NCI-H345 (cell line): ENCODE measurements around the gene NINJ1.

ENCODE experiments used
- DNase-seq: peaks from one replicate; lab custom pipeline; 2025; lab: John Stamatoyannopoulos, UW

NINJ1 gene

DNA sequence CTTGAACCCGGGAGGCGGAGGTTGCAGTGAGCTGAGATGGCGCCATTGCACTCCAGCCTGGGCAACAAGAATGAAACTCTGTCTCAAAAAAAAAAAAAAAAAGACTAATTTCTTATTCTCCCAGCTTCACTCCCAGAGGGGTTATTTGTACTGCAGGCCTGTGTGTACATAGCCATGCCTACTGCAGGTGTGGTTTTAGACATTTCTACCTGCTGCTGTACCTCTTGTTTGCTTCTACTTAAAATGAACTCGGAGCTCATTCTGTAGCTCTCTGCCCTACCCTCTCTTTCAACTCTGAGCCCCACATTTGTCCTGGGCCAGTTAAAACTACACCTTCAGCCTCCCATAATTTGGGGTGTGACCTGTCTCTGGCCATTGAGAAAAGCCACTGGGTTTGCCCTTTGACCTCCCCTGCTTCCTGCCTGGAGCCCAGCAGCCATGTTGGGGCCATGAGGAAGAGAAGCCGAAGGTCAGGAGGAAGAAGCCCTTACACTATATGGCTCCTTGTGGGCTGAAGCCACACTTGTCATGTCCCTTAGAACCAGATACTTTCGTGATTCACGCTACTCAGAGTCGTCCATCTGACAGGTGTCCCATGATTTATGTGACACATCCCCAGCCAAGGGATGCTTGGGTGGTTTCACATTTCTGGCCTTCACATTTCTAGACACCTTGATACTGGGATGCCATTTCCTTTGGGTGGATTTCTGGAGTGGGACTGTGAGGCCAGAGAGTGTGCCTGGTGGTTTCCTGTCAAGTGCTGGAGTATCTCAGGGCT is 47.4 kb downstream of the NINJ1 start:
- no peak for DNase-seq

DNA sequence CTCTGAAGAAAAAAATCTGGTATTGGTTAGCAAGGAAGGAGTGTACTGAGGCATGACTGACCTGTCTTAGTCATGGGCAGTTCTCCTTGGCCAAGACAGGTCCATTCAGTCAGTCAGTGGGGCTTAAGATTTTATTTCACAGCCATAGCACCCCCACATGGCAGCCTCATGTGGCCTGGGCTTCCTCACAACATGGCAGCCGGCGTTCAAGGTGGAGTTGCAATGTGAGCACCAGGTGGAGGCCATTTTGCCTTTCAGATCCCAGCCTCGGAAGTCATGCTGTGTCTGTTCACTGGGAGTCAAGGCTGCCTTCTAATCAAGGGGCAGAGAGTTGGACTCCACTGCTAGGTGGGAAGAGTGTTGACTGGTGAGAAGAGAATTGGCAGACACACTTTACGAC is 48.4 kb downstream of the NINJ1 start:
- no peak for DNase-seq

DNA sequence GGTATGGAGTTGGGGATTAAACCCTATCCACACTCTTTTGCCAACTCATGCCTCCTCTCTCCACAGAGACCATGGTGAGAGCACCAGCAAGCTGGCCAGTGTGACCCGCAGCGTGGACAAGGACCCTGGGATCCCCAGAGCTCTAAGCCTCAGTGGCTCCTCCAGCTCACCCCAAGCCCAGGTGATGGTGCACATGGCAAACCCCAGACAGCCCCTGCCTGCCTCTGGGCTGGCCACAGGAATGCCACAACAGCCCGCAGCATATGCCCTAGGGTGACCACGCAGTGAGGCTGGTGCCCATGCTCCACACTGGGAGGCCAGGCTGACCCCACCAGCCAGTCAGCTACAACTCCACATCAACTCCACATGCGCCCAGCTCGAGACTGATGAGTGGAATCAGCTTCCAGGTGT is 49.6 kb downstream of the NINJ1 start:
- DNase-seq = no peak

DNA sequence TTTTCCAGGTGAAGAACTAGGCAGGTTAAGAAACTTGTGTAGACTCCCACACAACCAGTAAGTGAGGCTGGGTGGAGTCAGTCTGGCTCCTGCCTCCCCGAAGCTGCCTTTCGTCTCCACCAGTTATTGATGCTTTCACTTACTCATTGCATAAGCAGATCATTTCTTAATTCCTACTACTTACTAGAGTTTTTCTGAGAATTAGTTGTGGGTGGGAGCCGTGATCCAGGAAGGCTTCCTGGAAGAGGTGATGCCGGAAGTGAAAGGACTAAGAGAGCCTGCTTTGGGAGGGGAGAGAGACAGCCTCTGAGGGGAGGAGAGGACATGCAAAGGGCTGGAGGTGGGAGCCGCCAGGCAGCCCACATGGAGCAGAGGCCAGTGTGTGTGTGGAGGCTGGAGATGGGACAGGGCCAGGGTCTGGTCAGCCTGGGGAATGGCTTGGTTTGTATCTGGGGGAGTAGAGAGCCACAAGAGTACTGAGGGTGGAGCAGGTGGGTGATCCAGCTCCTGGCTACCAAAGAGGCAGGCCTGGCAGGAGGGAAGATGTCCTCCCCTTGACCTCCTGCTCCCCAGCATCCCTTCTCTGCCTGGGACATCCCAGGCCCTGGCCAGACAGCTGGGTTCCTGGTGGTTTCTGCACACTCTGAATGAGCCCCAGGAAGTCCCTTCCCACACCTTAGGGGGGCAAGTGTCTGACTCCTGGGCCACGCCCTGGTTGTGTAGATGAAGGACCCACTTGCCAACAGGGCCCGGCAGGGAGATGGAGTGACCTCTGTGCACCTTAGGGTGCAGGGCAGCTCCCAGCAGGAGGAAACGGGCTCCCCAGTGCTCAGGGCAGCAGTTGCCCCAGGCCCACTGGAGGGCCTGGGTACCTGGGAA is 50.2 kb downstream of the NINJ1 start:
- no peak for DNase-seq

DNA sequence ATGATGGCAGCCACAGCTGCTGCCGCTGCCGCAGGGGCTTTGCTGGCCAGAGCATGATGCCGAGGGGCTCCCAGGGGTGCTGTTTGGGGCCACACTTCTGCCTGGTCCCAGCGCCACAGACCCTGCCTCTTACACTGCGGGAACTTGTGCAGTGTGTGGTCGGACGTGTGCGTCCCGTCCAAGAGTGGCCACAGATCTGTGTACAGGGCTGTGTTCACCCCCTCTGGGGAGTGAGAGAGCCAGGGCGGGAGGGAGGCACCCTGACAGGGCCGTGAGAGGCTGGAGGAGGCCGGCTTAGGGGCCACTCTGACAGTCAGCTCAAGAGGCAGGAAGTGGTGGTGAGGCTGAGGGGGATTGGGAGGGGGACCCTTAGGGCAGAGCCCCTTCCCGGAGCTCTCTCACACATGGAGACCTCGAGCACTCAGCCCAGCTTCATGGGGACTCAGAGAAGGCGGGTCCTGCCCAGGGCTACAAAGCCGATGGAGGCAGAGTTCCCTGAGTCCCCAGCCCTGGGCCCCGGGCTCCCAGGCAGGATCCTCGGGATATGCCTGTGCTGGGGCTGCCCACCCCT is 51.1 kb downstream of the NINJ1 start:
- DNase-seq = no peak

DNA sequence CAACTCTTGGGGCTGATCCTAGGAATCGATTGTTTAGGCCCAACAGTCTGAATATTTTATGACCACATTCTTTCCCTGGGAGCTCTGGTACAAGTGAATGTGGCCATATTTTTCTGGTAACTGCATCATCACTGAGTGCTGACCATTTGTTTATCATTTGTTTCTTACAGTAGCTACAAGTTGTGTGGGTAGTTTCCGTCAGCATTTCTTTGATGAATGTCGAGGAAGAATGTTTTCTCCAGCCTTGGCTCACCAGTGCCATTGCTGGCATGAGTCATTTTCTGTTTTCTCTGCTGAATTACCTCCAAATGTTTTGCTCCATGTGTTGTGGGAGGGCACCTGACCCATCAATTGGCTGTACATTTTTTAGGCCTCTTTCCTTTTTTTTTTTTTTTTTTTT is 52.1 kb downstream of the NINJ1 start:
- no peak for DNase-seq

DNA sequence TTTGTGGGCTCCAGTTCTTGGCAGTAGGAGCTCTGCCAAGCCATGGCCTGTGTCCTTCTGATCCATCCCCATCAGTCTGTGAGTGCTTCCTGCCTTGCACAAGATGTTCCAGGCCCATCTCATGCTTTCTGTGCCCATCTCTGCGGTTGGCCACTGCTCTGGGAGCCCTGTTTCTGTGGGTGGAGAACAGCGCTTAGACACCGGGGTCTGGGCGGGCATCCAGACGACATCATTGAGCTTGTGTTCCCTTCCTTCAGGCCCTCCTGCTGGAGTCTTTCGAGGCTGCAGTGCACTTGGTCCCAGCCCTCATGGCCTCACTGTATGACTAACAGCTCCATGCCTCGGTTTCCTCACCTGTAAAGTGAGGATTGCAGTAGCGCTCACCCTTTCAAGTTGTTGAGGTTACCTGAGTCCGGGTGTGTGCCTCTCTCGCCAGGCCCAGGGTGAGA is 52.9 kb downstream of the NINJ1 start:
- DNase-seq = no peak

DNA sequence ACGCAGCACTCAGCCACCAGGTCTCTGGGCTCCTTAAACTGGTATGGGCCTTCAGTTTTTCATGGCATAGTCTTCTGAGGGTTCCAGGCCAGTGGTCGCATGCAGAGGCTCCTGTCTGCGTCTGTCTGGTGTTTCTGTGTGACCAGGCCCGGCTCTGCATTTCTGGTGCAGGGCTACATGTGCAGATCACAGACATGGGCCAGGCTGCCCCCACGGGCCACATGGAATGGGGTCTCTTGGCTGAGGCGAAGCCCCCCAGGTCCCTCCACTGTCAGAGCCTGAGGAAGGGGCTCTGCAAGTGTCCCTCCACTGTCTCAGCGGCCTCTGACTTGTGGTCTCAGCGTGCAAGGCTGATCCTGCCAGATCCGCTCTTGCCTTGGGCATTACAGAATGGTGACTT is 53.6 kb downstream of the NINJ1 start:
- no peak for DNase-seq

DNA sequence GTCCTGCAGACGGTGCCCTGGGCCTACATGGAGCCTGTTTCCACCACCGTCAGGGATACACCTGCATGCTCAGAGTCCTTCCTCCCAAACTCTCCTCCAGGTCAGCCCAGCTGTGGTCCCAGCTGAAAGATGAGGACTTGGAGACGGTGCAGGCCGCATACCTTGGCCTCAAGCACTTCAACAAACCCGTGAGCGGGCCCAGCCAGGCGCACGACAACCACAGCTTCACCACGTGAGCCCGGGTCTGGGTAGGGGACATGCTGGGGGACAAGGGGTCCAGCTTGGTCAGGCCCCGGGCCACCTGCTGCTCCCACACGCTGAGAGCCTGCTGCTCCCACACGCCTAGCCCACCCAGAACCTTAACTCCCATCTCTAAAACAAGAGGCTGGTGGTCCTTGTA is 54.7 kb downstream of the NINJ1 start:
- no peak for DNase-seq

DNA sequence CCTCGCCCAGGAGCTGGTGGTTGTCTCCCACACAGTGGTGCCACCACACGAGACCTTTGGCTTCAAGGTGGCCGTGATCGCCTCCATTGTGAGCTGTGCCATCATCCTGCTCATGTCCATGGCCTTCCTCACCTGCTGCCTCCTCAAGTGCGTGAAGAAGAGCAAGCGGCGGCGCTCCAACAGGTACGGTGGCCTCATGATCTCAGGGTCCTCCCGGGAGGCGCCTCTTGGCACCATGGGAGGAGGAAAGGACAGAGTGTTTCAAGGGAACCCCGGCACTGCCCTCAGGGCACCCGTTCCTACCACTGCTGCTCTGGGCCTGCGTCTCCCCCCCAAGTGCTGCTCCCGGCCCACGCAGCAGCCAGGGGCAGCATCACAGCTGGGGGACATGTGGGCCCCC is 56.2 kb downstream of the NINJ1 start:
- no peak for DNase-seq

DNA sequence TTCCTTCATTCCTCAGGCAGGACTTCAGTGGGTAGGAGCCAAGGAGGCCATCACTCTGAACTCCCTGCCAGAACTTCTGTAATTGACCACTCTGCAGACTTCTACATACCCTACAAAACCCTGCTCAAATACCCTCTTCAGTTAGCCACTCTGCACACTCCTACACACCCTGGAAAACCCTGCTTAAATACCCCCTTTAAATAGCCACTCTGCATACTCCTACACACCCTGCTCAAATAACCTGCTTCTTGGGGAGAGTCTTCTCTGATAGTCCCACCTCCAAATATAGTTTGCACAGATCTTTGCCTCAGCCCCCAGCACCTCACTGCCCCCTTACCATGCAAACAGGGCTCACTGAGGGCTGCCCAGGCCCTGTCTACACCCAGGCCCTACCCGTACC is 56.7 kb downstream of the NINJ1 start:
- DNase-seq = no peak

DNA sequence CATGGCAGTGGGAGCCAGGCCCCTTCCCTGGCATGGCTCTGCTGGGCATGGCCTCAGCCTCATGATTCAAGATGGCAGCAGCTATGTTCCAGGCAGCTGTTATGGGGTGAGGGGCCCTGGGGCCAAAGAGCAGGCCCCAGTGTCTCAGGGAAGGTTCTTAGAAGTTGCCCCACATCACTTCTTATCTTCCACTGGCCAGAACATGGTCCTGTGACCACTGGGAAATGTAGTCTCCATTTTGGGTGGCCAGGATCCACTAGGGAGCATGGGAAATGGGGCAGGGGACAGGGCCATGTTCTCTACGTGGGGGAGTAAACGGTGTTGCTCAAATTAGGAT is 57.3 kb downstream of the NINJ1 start:
- no peak for DNase-seq

DNA sequence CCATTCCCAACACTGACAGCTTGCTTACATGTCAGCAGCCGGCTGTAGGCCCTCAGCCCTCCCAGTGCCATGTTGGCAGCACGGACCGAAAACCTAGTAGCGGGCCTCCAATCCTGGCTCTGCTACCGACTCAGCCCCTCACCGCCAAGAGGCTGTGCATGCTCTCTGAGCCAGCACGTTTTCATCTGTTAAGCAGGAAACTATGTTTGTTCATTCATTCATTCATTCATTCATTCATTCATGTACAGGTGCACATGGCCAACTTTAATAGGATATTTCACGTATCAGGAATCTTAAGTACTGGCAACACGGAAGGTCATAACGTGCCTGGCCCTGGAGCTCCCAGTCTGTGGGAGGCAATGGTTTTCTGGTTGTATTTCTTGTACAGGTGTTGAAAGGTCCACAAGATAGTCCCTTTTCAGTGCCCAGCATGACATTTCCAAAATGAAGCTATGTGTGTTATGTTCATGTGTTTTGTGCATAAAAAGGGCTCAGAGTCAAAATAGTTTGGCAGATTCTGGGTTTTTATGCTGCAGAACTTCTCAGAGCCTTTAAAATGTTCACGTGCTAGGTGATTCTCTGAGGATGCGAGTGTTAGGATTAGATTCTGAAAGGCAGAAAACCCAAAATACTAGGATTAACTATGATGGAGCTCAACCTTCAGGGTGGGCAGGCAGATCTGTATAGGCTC is 57.8 kb downstream of the NINJ1 start:
- no peak for DNase-seq

DNA sequence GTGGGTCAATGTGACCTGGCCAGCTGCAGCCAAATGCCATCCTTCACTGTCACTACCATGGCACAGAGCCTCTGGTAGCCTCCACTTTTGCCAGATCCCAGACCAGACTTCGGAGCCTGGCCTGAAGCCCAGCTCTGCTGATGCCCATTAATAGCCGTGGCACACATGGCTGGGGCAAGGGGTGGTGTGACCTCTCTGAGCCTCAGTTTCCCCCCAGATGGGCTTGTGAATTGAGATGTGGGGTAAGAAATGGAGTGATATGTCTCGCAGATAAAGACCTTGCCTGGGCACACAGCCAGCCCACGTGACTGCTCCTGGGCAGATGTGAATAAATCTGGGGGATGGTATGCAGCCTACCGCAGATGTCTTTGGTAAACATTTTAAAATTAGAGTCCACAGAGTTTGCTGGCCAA is 61.7 kb downstream of the NINJ1 start:
- peak; percentile 8 for DNase-seq
